ENCODE measurements around the gene SMG9. TPM values are rescaled to one million over a fixed set of nuclear protein-coding genes. Genes with fewer than 3 reads are reported as not detected.

Gene SMG9
- total RNA-seq, 1 experiment from 2014 or later, result 49.9 TPM

GRCh38 chr19:43727593-43727853 is 27.2 kb downstream of the SMG9 start:
- TF ChIP-seq, protein P1, sequence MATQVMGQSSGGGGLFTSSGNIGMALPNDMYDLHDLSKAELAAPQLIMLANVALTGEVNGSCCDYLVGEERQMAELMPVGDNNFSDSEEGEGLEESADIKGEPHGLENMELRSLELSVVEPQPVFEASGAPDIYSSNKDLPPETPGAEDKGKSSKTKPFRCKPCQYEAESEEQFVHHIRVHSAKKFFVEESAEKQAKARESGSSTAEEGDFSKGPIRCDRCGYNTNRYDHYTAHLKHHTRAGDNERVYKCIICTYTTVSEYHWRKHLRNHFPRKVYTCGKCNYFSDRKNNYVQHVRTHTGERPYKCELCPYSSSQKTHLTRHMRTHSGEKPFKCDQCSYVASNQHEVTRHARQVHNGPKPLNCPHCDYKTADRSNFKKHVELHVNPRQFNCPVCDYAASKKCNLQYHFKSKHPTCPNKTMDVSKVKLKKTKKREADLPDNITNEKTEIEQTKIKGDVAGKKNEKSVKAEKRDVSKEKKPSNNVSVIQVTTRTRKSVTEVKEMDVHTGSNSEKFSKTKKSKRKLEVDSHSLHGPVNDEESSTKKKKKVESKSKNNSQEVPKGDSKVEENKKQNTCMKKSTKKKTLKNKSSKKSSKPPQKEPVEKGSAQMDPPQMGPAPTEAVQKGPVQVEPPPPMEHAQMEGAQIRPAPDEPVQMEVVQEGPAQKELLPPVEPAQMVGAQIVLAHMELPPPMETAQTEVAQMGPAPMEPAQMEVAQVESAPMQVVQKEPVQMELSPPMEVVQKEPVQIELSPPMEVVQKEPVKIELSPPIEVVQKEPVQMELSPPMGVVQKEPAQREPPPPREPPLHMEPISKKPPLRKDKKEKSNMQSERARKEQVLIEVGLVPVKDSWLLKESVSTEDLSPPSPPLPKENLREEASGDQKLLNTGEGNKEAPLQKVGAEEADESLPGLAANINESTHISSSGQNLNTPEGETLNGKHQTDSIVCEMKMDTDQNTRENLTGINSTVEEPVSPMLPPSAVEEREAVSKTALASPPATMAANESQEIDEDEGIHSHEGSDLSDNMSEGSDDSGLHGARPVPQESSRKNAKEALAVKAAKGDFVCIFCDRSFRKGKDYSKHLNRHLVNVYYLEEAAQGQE (IDR thresholded peaks at IDR 0.05; ENCODE audit: insufficient read depth in 1 of 2, low read depth in 2 of 2, low read length in 1 of 2), result no peak
- TF ChIP-seq, protein P2, sequence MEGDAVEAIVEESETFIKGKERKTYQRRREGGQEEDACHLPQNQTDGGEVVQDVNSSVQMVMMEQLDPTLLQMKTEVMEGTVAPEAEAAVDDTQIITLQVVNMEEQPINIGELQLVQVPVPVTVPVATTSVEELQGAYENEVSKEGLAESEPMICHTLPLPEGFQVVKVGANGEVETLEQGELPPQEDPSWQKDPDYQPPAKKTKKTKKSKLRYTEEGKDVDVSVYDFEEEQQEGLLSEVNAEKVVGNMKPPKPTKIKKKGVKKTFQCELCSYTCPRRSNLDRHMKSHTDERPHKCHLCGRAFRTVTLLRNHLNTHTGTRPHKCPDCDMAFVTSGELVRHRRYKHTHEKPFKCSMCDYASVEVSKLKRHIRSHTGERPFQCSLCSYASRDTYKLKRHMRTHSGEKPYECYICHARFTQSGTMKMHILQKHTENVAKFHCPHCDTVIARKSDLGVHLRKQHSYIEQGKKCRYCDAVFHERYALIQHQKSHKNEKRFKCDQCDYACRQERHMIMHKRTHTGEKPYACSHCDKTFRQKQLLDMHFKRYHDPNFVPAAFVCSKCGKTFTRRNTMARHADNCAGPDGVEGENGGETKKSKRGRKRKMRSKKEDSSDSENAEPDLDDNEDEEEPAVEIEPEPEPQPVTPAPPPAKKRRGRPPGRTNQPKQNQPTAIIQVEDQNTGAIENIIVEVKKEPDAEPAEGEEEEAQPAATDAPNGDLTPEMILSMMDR (IDR thresholded peaks at IDR 0.05), result no peak
- TF ChIP-seq POLR2AphosphoS5 (IDR thresholded peaks at IDR 0.05; ENCODE audit: low read depth, low read length), result no peak
- TF ChIP-seq SIN3A (IDR thresholded peaks at IDR 0.05; ENCODE audit: borderline replicate concordance, insufficient read depth, low read depth, low read length), result no peak
- TF ChIP-seq TCF7L2 (IDR thresholded peaks at IDR 0.05; ENCODE audit: low read depth, low read length), result no peak
- BruUV-seq (replicated peaks), result no TSS peak
- DNase-seq (ENCODE audit: low read depth, low spot score), result no peak
- intact Hi-C loops (cut with micrococcal nuclease; ENCODE audit: unreplicated experiment) (no loop called here), in situ Hi-C loops (cut with HindIII; ENCODE audit: low pct_unique_long_range_greater_than_20kb, low sequenced_read_pairs) (no loop called here)
- Histone ChIP-seq H3K9me3 (ENCODE audit: control insufficient read depth, insufficient read depth, low read depth, low read length) (no peaks in the 10 kb centered on the region), H3K4me1 (ENCODE audit: control insufficient read depth, insufficient read depth, low read length) (no peaks in the 10 kb centered on the region), H3K4me3 (ENCODE audit: low read depth in 2 of 2, low read length in 2 of 2) (no peak overlapping the region), H3K27ac (ENCODE audit: low read length) (no peak overlapping the region), H3K36me3 (ENCODE audit: control insufficient read depth, insufficient read depth, low read length) (no peaks in the 10 kb centered on the region; the same call in 1 of the 2 replicates), H3K27me3 (ENCODE audit: control insufficient read depth, insufficient read depth, low read length) (no peaks in the 10 kb centered on the region)
- ATAC-seq, result no peak
- ChIA-PET CTCF (no interaction called here), POLR2A (no interaction called here)

GRCh38 chr19:43726736-43727592 is 27.8 kb downstream of the SMG9 start:
- H3K27me3 ChIP-seq (ENCODE audit: control insufficient read depth, insufficient read depth, low read length), result no peaks in the 10 kb centered on the region
- BruUV-seq (replicated peaks), result no TSS peak
- ChIA-PET CTCF (interaction anchor here (0.5 kb wide), 1 partner anchor 83 kb away, joined by 4 read pairs; no protein-coding TSS in a partner anchor), POLR2A (no interaction called here)
- ATAC-seq (no peak), DNase-seq (ENCODE audit: low read depth, low spot score) (no peak)
- H3K9me3 ChIP-seq (ENCODE audit: control insufficient read depth, insufficient read depth, low read depth, low read length), result no peaks in the 10 kb centered on the region
- no peaks in the 10 kb centered on the region; the same call in 1 of the 2 replicates for H3K36me3 ChIP-seq (ENCODE audit: control insufficient read depth, insufficient read depth, low read length)
- TF ChIP-seq POLR2AphosphoS5 (IDR thresholded peaks at IDR 0.05; ENCODE audit: low read depth, low read length) (peak; percentile 41; the same call in 1 of the 2 replicates), TCF7L2 (IDR thresholded peaks at IDR 0.05; ENCODE audit: low read depth, low read length) (no peak), SIN3A (IDR thresholded peaks at IDR 0.05; ENCODE audit: borderline replicate concordance, insufficient read depth, low read depth, low read length) (no peak)
- TF ChIP-seq, protein P2 (IDR thresholded peaks at IDR 0.05), result no peak
- TF ChIP-seq, protein P1 (IDR thresholded peaks at IDR 0.05; ENCODE audit: insufficient read depth in 1 of 2, low read depth in 2 of 2, low read length in 1 of 2), result no peak
- H3K4me3 ChIP-seq (ENCODE audit: low read depth in 2 of 2, low read length in 2 of 2), result no peak overlapping the region
- no peaks in the 10 kb centered on the region for H3K4me1 ChIP-seq (ENCODE audit: control insufficient read depth, insufficient read depth, low read length)
- in situ Hi-C loops (cut with HindIII; ENCODE audit: low pct_unique_long_range_greater_than_20kb, low sequenced_read_pairs) (no loop called here), intact Hi-C loops (cut with micrococcal nuclease; ENCODE audit: unreplicated experiment) (no loop called here)
- H3K27ac ChIP-seq (ENCODE audit: low read length), result no peak overlapping the region
